Transverse colon (tissue), 4 donors: ENCODE results near the gene ACIN1. TPM values are rescaled to one million over a fixed set of nuclear protein-coding genes. Genes with fewer than 3 reads are reported as not detected.
"Not testable (repeated sequence)": the region's sequence is repeated elsewhere in the genome, so short reads cannot be mapped to it uniquely, and the experiment has no call there.

ENCODE experiments used
- DNase-seq: peaks from one replicate; pipeline ENCODE4 v3.0.0-alpha.2; 2019
- H3K27ac ChIP-seq, 4 donors: fragments of 200-600 bp; sonication (generic); 2 replicates each; pipeline ENCODE4 v1.5.1; 2016 to 2018; ENCODE audit warnings: inconsistent platforms in 4 of 4
- H3K27me3 ChIP-seq: fragments of 200-600 bp; sonication (generic); 2 replicates; pipeline ENCODE4 v1.5.1; 2017; ENCODE audit warnings: inconsistent platforms
- H3K36me3 ChIP-seq, 4 donors: fragments of 200-600 bp; sonication (generic); 2 replicates each; pipeline ENCODE4 v1.5.1; 2017 to 2019; ENCODE audit warnings: inconsistent platforms in 4 of 4
- H3K4me1 ChIP-seq, 4 donors: fragments of 200-600 bp; sonication (generic); 2 replicates each; pipeline ENCODE4 v1.5.1; 2017 to 2020; ENCODE audit warnings: inconsistent platforms in 4 of 4
- H3K4me3 ChIP-seq, 4 donors: fragments of 200-600 bp; sonication (generic); 1 replicate in 1 of 4; 2 replicates in 3 of 4; pipeline versions ENCODE4 v1.5.1 to v1.6.1; 2017 to 2019; ENCODE audit warnings: inconsistent platforms in 4 of 4
- H3K9me3 ChIP-seq, 2 donors: fragments of 200-600 bp; sonication (generic); 2 replicates each; pipeline ENCODE4 v1.5.1; 2017 to 2019; ENCODE audit warnings: inconsistent platforms in 2 of 2
- CTCF ChIP-seq, 5 experiments: fragments of 200-600 bp in 3 of 5; fragments of 450-650 bp in 2 of 5; sonication (generic) in 3 of 5; IDR thresholded peaks; 1 replicate in 2 of 5; 2 replicates in 3 of 5; pipeline ENCODE4 v1.5.1; 2016 to 2017; ENCODE audit warnings: antibody characterized with exemption in 5 of 5, inconsistent platforms in 3 of 5, mild to moderate bottlenecking in 2 of 5, moderate library complexity in 1 of 5
- EP300 ChIP-seq: sonication (generic); formaldehyde crosslinking; IDR thresholded peaks from one replicate; pipeline ENCODE4 v1.6.1; 2017; ENCODE audit warnings: antibody characterized with exemption, low read depth
- POLR2A ChIP-seq: fragments of 450-650 bp; IDR thresholded peaks from one replicate; pipeline ENCODE4 v1.6.1; 2016; ENCODE audit warnings: antibody characterized with exemption, mild to moderate bottlenecking, moderate library complexity
- POLR2AphosphoS5 ChIP-seq, 3 donors: sonication (generic); formaldehyde crosslinking; IDR thresholded peaks; one replicate each; pipeline ENCODE4 v1.6.1; 2016; ENCODE audit warnings: antibody characterized with exemption in 3 of 3
- WGBS, 2 donors: methylation state at CpG; one replicate each; pipeline ENCODE4 v1.1.5; 2018; ENCODE audit warnings: low coverage in 1 of 2; 5-methylcytosine and 5-hydroxymethylcytosine counted together
- in situ Hi-C, 4 donors: fragments of 200-750 bp; cut with MboI; loops; one replicate each; pipeline versions ENCODE4 v1.15.0 to v1.15.1; 2017; ENCODE audit warnings: low sequenced_read_pairs in 3 of 4, low pct_ligation_motif_present in 1 of 4, low pct_unique_long_range_greater_than_20kb in 1 of 4
- intact Hi-C: fragments of 100-400 bp; cut with DNase I; formaldehyde crosslinking; loops from one replicate; pipeline ENCODE4 v1.15.1; 2023; ENCODE audit warnings: low total_unique reads
- total RNA-seq, 4 donors: library from RNA; depleted of rRNA; stranded (reverse); fragments of >200 nt; gene quantifications; one replicate each; pipeline ENCODE4 v1.1.0, GENCODE V29; 2016

The ACIN1 gene
- total RNA-seq, 4 donors from 2014 or later = 137 to 303 (median 222) TPM

GRCh38 chr14:23112359-23113178, 17.6 kb upstream of the ACIN1 start:
- no peak for DNase-seq
- no peak for TF ChIP-seq CTCF (IDR thresholded peaks at IDR 0.05)
- no peak for TF ChIP-seq POLR2A
- no peak for TF ChIP-seq EP300
- no peak for TF ChIP-seq POLR2AphosphoS5 (IDR thresholded peaks at IDR 0.05)

GRCh38 chr14:23110579-23111365, 15.8 kb upstream of the ACIN1 start:
- H3K4me3 ChIP-seq = no peak overlapping the region
- H3K9me3 ChIP-seq = no peaks in the 10 kb centered on the region
- in situ Hi-C loops (loop anchor here in 3 of 4 donors (25.0 kb wide), 1 partner anchor 177 kb away; the partner anchor contains the start of gene HOMEZ (in 3 of the 3)), intact Hi-C loops (no loop called here)
- H3K27ac ChIP-seq = no peak overlapping the region
- TF ChIP-seq EP300 (no peak), POLR2AphosphoS5 (IDR thresholded peaks at IDR 0.05) (no peak), CTCF (IDR thresholded peaks at IDR 0.05) (no peak), POLR2A (no peak)
- H3K36me3 ChIP-seq = no peaks in the 10 kb centered on the region
- H3K27me3 ChIP-seq = peaks cover 29% of the 10 kb centered on the region
- no peaks in the 10 kb centered on the region for H3K4me1 ChIP-seq
- DNase-seq = no peak
- WGBS, 2 donors = 55 to 61% methylated on average over 3 to 5 of the region's 5 CpGs

More at GRCh38 chr14:23112359-23113178, 17.6 kb upstream of the ACIN1 start:
- Histone ChIP-seq H3K4me3 (no peak overlapping the region), H3K4me1 (no peaks in the 10 kb centered on the region), H3K36me3 (no peaks in the 10 kb centered on the region), H3K9me3 (no peaks in the 10 kb centered on the region), H3K27ac (no peak overlapping the region), H3K27me3 (peaks cover 29% of the 10 kb centered on the region)
- in situ Hi-C loops = loop anchor here in 3 of 4 donors (25.0 kb wide), 1 partner anchor 175 kb away; the partner anchor contains the start of gene HOMEZ (in 3 of the 3)
- intact Hi-C loops = no loop called here
- 46 to 100% methylated on average over 1 to 12 of the region's 12 CpGs for WGBS, 2 donors

DNA sequence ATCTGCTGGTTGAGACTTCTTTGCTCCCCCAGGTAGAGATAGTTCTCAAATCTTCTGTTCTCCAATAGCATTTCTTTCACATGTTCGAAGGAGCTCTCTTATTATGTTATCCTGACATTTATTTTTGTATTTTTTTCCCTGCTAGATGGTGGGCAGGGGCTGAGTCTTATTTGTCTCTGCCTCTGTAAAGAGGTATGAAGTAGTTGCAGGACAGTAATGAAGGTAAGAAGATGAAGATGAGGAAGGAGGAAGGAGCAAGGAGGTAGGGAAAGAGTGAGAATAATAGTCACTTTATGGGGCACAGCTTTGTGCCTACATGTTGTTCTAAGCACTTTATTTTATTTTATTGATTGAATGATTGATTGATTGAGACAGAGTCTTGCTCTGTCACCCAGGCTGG, 14.8 kb upstream of the ACIN1 start:
- Histone ChIP-seq H3K4me1 (no peaks in the 10 kb centered on the region), H3K9me3 (no peaks in the 10 kb centered on the region), H3K36me3 (no peaks in the 10 kb centered on the region), H3K4me3 (no peak overlapping the region), H3K27ac (no peak overlapping the region), H3K27me3 (peaks cover 29% of the 10 kb centered on the region)
- no peak for DNase-seq
- intact Hi-C loops = no loop called here
- 73 to 74% methylated on average over 1 of the region's 1 CpG for WGBS, 2 donors
- in situ Hi-C loops = loop anchor here in 3 of 4 donors (25.0 kb wide), 1 partner anchor 178 kb away; the partner anchor contains the start of gene HOMEZ (in 3 of the 3)
- no peak for TF ChIP-seq CTCF (IDR thresholded peaks at IDR 0.05)
- TF ChIP-seq EP300 = no peak
- no peak for TF ChIP-seq POLR2A
- TF ChIP-seq POLR2AphosphoS5 (IDR thresholded peaks at IDR 0.05) = no peak

- H3K4me1 ChIP-seq, H3K9me3 ChIP-seq, DNase-seq, intact Hi-C loops, H3K27ac ChIP-seq, H3K36me3 ChIP-seq, H3K4me3 ChIP-seq: not testable (repeated sequence)
- in situ Hi-C loops = loop anchor here in 3 of 4 donors (25.0 kb wide), 1 partner anchor 179 kb away; the partner anchor contains the start of gene HOMEZ (in 3 of the 3)
- peaks cover 21% of the 10 kb centered on the region for H3K27me3 ChIP-seq
- WGBS, 2 donors = 88 to 90% methylated on average over 7 to 24 of the region's 24 CpGs
Observed at GRCh38 chr14:23108169-23108568, 13.2 kb upstream of the ACIN1 start.

- H3K4me3 ChIP-seq, DNase-seq, H3K27ac ChIP-seq, H3K4me1 ChIP-seq, H3K36me3 ChIP-seq, intact Hi-C loops, H3K9me3 ChIP-seq: not testable (repeated sequence)
- peaks cover 20% of the 10 kb centered on the region for H3K27me3 ChIP-seq
- 86 to 100% methylated on average over 1 to 3 of the region's 5 CpGs for WGBS, 2 donors
- in situ Hi-C loops = loop anchor here in 3 of 4 donors (25.0 kb wide), 1 partner anchor 180 kb away; the partner anchor contains the start of gene HOMEZ (in 3 of the 3)
Observed at GRCh38 chr14:23107620-23108019, 12.7 kb upstream of the ACIN1 start.
